Stimulated activated naive CD8-positive, alpha-beta T cell treated with anti-CD3 and anti-CD28 coated beads, Interleukin-15, Interleukin-2, amounts not matched to agents 100 ng/mL and 50 ng/mL, for 24 hours (primary cell): ENCODE measurements around the gene MVP.
A peak's percentile ranks its signal among the peaks of the same experiment; 100 is the strongest.
"Not testable (repeated sequence)": the region's sequence is repeated elsewhere in the genome, so short reads cannot be mapped to it uniquely, and the experiment has no call there.

Experiments
- H3K27ac Mint-ChIP-seq: one replicate; pipeline ENCODE4 v1.8.0; 2021; ENCODE audit warnings: mild to moderate bottlenecking, mixed read lengths
- H3K27me3 Mint-ChIP-seq: one replicate; pipeline ENCODE4 v1.8.0; 2021; ENCODE audit warnings: mixed read lengths
- H3K36me3 Mint-ChIP-seq: one replicate; pipeline ENCODE4 v1.8.0; 2021; ENCODE audit warnings: low read depth, mixed read lengths
- H3K4me1 Mint-ChIP-seq: one replicate; pipeline ENCODE4 v1.8.0; 2021; ENCODE audit warnings: low read depth, mixed read lengths
- H3K4me3 Mint-ChIP-seq: one replicate; pipeline ENCODE4 v1.8.0; 2021; ENCODE audit warnings: mild to moderate bottlenecking, mixed read lengths
- H3K9me3 Mint-ChIP-seq: one replicate; pipeline ENCODE4 v1.8.0; 2021; ENCODE audit warnings: mixed read lengths

The MVP gene

DNA sequence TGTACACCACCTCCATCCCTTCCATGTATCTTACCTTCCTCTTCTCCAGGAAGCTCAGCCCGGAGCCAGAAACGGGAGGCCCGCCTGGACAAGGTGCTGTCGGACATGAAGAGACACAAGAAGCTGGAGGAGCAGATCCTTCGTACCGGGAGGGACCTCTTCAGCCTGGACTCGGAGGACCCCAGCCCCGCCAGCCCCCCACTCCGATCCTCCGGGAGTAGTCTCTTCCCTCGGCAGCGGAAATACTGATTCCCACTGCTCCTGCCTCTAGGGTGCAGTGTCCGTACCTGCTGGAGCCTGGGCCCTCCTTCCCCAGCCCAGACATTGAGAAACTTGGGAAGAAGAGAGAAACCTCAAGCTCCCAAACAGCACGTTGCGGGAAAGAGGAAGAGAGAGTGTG is 756 bp upstream of the MVP start:
- Mint-ChIP-seq H3K27me3 (no peaks in the 10 kb centered on the region), H3K36me3 (peaks cover 41% of the 10 kb centered on the region), H3K27ac (peak overlapping the region; percentile 96), H3K4me3 (peak overlapping the region; percentile 92), H3K9me3 (no peaks in the 10 kb centered on the region), H3K4me1 (peaks cover 92% of the 10 kb centered on the region)

- Mint-ChIP-seq H3K36me3 (peaks cover 41% of the 10 kb centered on the region), H3K9me3 (no peaks in the 10 kb centered on the region), H3K4me3 (peak overlapping the region; percentile 92), H3K27me3 (no peaks in the 10 kb centered on the region), H3K4me1 (peaks cover 93% of the 10 kb centered on the region), H3K27ac (peak overlapping the region; percentile 96)
Observed at GRCh38 chr16:29820730-29821642, 724 bp downstream of the MVP start.

GRCh38 chr16:29821643-29822115 is 1.4 kb downstream of the MVP start:
- H3K27ac Mint-ChIP-seq = peak overlapping the region; percentile 96
- no peaks in the 10 kb centered on the region for H3K9me3 Mint-ChIP-seq
- H3K27me3 Mint-ChIP-seq = no peaks in the 10 kb centered on the region
- H3K4me3 Mint-ChIP-seq = peak overlapping the region; percentile 92
- peaks cover 40% of the 10 kb centered on the region for H3K36me3 Mint-ChIP-seq
- peaks cover 99% of the 10 kb centered on the region for H3K4me1 Mint-ChIP-seq

- H3K4me3 Mint-ChIP-seq = peak overlapping the region; percentile 57
- peak overlapping the region; percentile 97 for H3K27ac Mint-ChIP-seq
- H3K27me3 Mint-ChIP-seq = no peaks in the 10 kb centered on the region
- peaks cover 95% of the 10 kb centered on the region for H3K4me1 Mint-ChIP-seq
- H3K36me3 Mint-ChIP-seq = peaks cover 15% of the 10 kb centered on the region
- H3K9me3 Mint-ChIP-seq = no peaks in the 10 kb centered on the region
Observed at GRCh38 chr16:29824589-29825144, 4.4 kb downstream of the MVP start.

DNA sequence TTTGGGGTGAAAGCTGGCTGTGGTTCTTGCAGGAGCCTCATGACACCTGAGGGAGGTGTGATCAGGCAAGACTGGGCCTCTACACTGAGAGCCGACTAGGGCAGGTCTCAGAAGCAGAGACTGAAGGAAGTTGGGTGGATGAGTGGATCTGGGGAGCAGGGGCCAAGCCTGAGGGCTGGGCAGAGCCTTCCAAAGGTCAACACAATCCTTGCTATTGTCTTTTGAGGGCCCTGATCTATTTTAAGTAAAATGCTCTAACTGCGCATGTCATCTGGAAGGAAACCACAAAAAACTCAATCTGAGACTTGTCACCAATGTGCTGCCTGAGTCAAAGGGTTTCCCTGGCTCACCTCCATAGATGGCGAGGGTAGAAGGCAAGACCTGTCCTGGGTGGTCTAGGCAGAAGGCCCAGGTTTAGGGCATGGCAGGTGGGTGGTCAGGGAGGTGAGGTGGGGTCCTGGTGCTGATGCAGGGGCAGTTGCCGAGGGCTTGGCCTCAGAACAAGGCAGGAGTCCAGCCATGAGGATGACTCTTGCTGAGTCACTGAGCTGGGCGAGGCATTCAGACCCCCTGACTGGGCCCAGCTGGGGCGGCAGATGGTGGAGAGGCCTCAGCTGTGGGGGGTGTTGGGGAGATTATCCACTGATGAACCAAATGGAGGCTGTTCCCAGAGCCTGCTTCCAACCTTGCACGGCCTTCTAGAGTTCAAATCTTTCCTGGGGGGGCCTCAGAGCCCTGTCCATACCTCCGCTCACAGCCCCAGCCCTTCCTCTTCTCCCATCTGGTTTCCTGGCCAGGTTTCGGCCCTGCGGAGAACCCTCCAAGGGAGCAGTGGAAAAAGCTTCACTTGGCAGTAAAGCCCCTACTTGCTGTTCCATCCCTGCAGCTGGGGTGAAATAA is 5.1 kb downstream of the MVP start:
- Mint-ChIP-seq H3K4me1 (peaks cover 93% of the 10 kb centered on the region), H3K9me3 (no peaks in the 10 kb centered on the region), H3K36me3 (peaks cover 10% of the 10 kb centered on the region), H3K4me3 (peak overlapping the region; percentile 57), H3K27ac (peak overlapping the region; percentile 97), H3K27me3 (no peaks in the 10 kb centered on the region)

GRCh38 chr16:29826342-29826695 is 6.1 kb downstream of the MVP start:
- no peaks in the 10 kb centered on the region for H3K27me3 Mint-ChIP-seq
- peak overlapping the region; percentile 79 for H3K4me3 Mint-ChIP-seq
- peaks cover 84% of the 10 kb centered on the region for H3K4me1 Mint-ChIP-seq
- peaks cover 6% of the 10 kb centered on the region for H3K36me3 Mint-ChIP-seq
- peak overlapping the region; percentile 97 for H3K27ac Mint-ChIP-seq
- H3K9me3 Mint-ChIP-seq = no peaks in the 10 kb centered on the region

GRCh38 chr16:29830774-29831173 is 10.5 kb downstream of the MVP start:
- peaks cover 55% of the 10 kb centered on the region for H3K4me1 Mint-ChIP-seq
- no peaks in the 10 kb centered on the region for H3K27me3 Mint-ChIP-seq
- no peaks in the 10 kb centered on the region for H3K9me3 Mint-ChIP-seq
- H3K36me3 Mint-ChIP-seq = peaks cover 22% of the 10 kb centered on the region
- no peak overlapping the region for H3K27ac Mint-ChIP-seq
- H3K4me3 Mint-ChIP-seq = no peak overlapping the region

- no peak overlapping the region for H3K27ac Mint-ChIP-seq
Observed at GRCh38 chr16:29831490-29831889, 11.2 kb downstream of the MVP start.

DNA sequence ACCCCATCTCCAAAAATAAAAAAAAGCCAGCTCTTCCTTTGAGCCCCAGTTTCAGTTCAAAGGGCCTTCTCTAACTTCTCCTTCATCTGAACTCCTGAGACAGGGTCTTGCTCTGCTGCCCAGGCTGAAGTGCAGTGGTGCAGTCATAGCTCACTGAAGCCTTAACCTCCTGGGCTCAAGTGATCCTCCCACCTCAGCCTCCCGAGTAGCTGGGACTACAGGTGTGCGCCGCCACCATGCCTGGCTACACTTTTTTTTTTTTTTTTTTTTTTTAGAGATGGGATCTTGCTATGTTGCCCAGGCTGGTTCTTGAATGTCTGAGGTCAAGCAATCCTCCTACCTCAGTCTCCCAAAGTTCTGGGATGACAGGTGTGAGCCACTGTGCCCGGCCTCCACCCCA is 13.0 kb downstream of the MVP start:
- peaks cover 32% of the 10 kb centered on the region for H3K4me1 Mint-ChIP-seq
- not testable (repeated sequence) for H3K9me3 Mint-ChIP-seq, H3K4me3 Mint-ChIP-seq, H3K27me3 Mint-ChIP-seq, H3K27ac Mint-ChIP-seq
- H3K36me3 Mint-ChIP-seq = peaks cover 29% of the 10 kb centered on the region

More at GRCh38 chr16:29831490-29831889, 11.2 kb downstream of the MVP start:
- Mint-ChIP-seq H3K4me1 (peaks cover 49% of the 10 kb centered on the region), H3K27me3 (no peaks in the 10 kb centered on the region), H3K4me3 (no peak overlapping the region), H3K9me3 (no peaks in the 10 kb centered on the region), H3K36me3 (peaks cover 22% of the 10 kb centered on the region)

GRCh38 chr16:29834079-29834478 is 13.8 kb downstream of the MVP start:
- H3K27me3 Mint-ChIP-seq = no peaks in the 10 kb centered on the region
- peaks cover 29% of the 10 kb centered on the region for H3K36me3 Mint-ChIP-seq
- H3K27ac Mint-ChIP-seq = peak overlapping the region; percentile 52

GRCh38 chr16:29835926-29836325 is 15.7 kb downstream of the MVP start:
- H3K27me3 Mint-ChIP-seq = no peaks in the 10 kb centered on the region
- H3K9me3 Mint-ChIP-seq = no peaks in the 10 kb centered on the region
- H3K4me1 Mint-ChIP-seq = peaks cover 16% of the 10 kb centered on the region
- H3K36me3 Mint-ChIP-seq = peaks cover 36% of the 10 kb centered on the region
- no peak overlapping the region for H3K27ac Mint-ChIP-seq
- no peak overlapping the region for H3K4me3 Mint-ChIP-seq

More at GRCh38 chr16:29834079-29834478, 13.8 kb downstream of the MVP start:
- H3K4me3 Mint-ChIP-seq = peak overlapping the region; percentile 60
- peaks cover 26% of the 10 kb centered on the region for H3K4me1 Mint-ChIP-seq
- H3K9me3 Mint-ChIP-seq = no peaks in the 10 kb centered on the region

- Mint-ChIP-seq H3K4me3 (no peak overlapping the region), H3K27me3 (no peaks in the 10 kb centered on the region), H3K27ac (no peak overlapping the region), H3K4me1 (peaks cover 16% of the 10 kb centered on the region), H3K36me3 (peaks cover 36% of the 10 kb centered on the region), H3K9me3 (no peaks in the 10 kb centered on the region)
Observed at GRCh38 chr16:29836623-29837022, 16.4 kb downstream of the MVP start.

DNA sequence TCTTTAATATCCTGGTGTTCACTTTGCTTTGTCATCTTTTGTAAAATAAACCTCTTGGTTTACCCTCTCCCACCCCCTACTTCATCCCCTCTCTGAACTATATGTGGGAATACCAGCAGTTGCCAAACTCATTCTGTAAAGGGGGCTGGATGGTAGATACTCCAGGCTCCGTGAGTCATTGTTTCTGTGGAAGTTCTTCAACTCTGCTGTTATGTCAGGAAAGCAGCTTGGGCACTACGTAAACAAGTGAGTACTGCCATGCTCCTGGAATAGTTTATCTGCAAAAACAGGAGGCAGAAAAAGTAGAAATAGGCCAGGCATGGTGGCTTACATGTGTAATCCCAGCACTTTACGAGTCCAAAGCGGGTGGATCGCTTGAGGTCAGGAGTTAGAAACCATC is 17.6 kb downstream of the MVP start:
- Mint-ChIP-seq H3K27ac (no peak overlapping the region), H3K27me3 (no peaks in the 10 kb centered on the region), H3K36me3 (peaks cover 31% of the 10 kb centered on the region), H3K9me3 (no peaks in the 10 kb centered on the region), H3K4me1 (peaks cover 13% of the 10 kb centered on the region), H3K4me3 (no peak overlapping the region)

DNA sequence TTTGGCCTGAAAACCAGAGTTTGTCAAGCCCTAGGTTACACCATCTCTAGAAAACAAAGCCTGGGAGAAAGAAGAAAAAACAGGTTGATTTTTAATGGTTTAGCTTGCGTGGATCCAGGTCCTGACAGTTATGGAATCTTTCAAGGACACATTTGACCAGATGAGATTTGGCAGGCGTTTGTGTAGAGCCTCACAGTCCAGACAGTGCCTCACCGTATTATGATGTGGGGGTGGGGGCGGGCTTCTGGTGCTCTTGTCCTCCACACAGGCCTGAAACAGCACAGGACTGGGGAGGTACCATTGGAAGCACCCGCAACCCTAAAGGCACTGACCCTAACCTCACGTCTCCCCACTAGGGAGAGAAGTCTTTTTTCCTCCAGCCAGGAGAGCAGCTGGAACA is 19.6 kb downstream of the MVP start:
- H3K4me3 Mint-ChIP-seq = no peak overlapping the region
- H3K27ac Mint-ChIP-seq = no peak overlapping the region
- no peaks in the 10 kb centered on the region for H3K9me3 Mint-ChIP-seq
- no peaks in the 10 kb centered on the region for H3K27me3 Mint-ChIP-seq
- H3K4me1 Mint-ChIP-seq = peaks cover 3% of the 10 kb centered on the region
- peaks cover 20% of the 10 kb centered on the region for H3K36me3 Mint-ChIP-seq

- H3K27me3 Mint-ChIP-seq = no peaks in the 10 kb centered on the region
- H3K9me3 Mint-ChIP-seq = no peaks in the 10 kb centered on the region
- H3K27ac Mint-ChIP-seq = peak overlapping the region; percentile 61
- H3K4me3 Mint-ChIP-seq = no peak overlapping the region
- H3K36me3 Mint-ChIP-seq = peaks cover 21% of the 10 kb centered on the region
- peaks cover 3% of the 10 kb centered on the region for H3K4me1 Mint-ChIP-seq
Observed at GRCh38 chr16:29840240-29840639, 20.0 kb downstream of the MVP start.
